ENCODE measurements around the gene TIGIT.
"Not testable (repeated sequence)": the region's sequence is repeated elsewhere in the genome, so short reads cannot be mapped to it uniquely, and the experiment has no call there.

The TIGIT gene

GRCh38 chr3:114293838-114294535, at the start of gene TIGIT:
TSS of gene TIGIT (plus strand) at chr3:114294028. CDS start at chr3:114294062, 34 bp downstream.
- DNase-seq (ENCODE audit: insufficient read length, low spot score) (no peak), FAIRE-seq (no peak)

GRCh38 chr3:114252954-114253353, 40.9 kb upstream of the TIGIT start:
- FAIRE-seq = no peak
- DNase-seq (ENCODE audit: insufficient read length, low spot score) = no peak

DNA sequence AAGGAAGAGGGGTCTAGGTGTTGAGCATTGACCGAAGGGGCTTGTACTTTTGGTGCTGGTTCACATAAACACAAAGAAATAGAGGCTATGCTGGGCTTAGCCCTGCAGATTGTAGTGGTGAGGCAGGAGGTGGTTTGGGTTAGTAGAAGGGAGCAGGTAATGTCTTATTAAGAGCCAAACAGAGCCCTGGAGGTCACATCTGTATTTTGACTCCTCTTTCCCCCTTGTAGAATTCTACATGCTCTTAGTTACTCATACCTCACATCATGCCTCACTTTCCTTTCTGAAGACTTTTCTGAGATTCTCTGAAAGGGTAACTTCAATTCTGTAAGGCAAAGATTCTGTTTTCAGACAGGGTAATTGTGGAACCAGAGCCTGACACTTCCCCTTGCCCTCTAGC, 40.3 kb upstream of the TIGIT start:
- FAIRE-seq = no peak
- no peak for DNase-seq (ENCODE audit: insufficient read length, low spot score)

DNA sequence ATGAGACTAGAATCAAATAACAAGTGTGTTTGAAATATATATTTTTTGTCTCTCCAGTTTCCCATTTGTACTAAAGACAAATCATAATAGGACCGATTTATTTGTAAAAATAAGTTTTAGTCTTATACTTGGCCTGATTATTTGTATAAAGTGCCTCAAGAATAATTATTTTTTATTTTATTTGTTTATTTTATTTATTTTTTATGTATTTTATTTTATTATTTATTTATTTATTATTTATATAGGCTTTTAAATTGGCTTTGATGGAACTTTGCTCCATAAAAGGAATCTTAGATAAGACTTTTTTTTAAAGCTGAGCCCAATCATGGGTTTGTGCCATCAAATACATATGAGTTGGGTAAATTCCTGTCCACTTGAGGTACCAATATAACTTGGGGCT, 34.3 kb upstream of the TIGIT start:
- no peak for FAIRE-seq

GRCh38 chr3:114260152-114260551, 33.7 kb upstream of the TIGIT start:
- FAIRE-seq (no peak), DNase-seq (ENCODE audit: insufficient read length, low spot score) (no peak)

More for the DNA sequence above, 34.3 kb upstream of the TIGIT start:
- no peak for DNase-seq (ENCODE audit: insufficient read length, low spot score)

DNA sequence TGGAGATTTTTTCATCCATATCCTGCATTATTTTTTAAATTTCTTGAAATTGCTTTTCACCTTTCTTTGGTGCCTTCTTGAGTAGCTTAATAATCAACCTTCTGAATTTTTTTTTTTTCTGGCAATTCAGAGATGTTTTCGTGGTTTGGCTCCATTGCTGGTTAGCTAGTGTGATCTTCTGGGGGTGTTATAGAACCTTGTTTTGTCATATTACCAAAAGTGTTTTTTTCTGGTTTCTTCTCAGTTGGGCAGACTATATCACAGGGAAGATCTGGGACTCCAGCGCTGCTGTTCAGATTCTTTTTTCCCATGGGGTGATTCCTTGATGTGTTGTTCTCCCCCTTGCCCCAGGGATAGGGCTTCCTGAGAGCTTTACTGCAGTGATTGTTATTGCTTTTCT, 23.8 kb upstream of the TIGIT start:
- DNase-seq (ENCODE audit: insufficient read length, low spot score) = no peak
- no peak for FAIRE-seq

DNA sequence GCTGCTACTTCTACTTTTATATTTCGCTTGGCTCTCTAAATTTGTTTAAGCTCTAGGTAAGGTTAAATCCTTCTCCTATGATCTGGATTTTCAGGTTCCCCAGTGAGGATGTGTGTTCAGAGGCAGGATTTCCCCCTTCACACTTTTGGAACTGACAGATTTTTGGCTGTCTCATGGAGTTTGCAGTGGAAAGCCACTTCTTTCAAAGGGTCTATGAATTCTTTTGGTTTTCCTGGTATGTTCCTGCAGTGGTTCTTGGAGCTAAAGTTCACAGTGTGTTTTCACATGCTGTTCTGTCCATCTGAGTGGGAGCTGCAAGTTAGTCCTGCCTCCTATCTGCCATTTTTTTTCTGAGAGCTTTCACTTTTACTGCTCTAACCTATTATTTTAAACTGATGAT, 21.6 kb upstream of the TIGIT start:
- no peak for FAIRE-seq
- no peak for DNase-seq (ENCODE audit: insufficient read length, low spot score)

DNA sequence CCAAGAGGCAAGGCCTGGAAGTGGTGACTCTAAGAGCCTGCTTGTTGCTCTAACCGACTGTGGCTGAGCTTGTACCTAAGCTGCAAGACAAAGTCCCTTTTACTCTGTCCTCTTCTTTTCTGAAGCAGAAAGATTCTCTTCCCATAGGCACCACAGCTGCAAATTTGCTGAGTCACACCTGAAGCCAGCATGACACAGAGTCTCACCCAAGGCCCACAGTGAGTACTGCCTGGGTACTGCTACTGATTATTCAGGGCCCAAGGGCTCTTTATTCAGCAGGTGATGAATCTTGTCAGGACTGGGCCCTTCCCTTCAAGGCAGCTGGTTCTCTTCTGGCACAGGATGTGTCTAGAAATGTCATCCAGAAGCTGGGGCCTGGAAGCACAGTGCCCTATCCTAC, 18.9 kb upstream of the TIGIT start:
- DNase-seq (ENCODE audit: insufficient read length, low spot score) (no peak), FAIRE-seq (no peak)

DNA sequence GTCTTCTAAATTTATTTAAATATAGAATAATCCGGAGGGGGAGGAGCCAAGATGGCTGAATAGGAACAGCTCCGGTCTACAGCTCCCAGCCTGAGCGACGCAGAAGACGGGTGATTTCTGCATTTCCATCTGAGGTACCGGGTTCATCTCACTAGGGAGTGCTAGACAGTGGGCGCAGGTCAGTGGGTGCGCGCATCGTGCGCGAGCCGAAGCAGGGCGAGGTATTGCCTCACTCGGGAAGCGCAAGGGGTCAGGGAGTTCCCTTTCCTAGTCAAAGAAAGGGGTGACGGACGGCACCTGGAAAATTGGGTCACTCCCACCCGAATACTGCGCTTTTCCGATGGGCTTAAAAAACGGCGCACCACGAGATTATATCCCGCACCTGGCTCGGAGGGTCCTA, 17.0 kb upstream of the TIGIT start:
- not testable (repeated sequence) for FAIRE-seq; DNase-seq (ENCODE audit: insufficient read length, low spot score)

DNA sequence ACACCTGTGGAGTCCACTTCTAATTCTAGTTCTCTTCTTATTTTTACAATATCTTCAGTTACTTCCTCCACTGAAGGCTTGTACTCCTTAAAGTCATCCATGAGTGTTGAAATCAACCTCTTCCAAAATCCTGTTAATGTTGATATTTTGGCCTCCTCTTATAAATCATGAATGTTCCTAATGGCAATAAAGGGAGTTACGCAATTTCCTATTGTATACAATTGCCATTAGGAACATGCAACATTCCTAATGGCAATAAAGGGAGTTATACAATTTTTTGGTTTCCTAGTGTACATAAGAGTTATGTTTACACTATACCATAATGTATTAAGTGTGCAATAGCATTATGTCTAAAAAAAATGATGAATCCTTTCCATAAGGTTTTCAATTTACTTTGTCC, 9.2 kb upstream of the TIGIT start:
- DNase-seq (ENCODE audit: insufficient read length, low spot score) (no peak), FAIRE-seq (no peak)

GRCh38 chr3:114285648-114286230, 8.1 kb upstream of the TIGIT start:
- FAIRE-seq = no peak
- no peak for DNase-seq (ENCODE audit: insufficient read length, low spot score)

GRCh38 chr3:114286266-114286665, 7.6 kb upstream of the TIGIT start:
- DNase-seq (ENCODE audit: insufficient read length, low spot score) = no peak
- no peak for FAIRE-seq

- DNase-seq (ENCODE audit: insufficient read length, low spot score) = peak; percentile 58
- peak; percentile 93 for FAIRE-seq
Observed at GRCh38 chr3:114290911-114291901, 2.6 kb upstream of the TIGIT start.

- FAIRE-seq = no peak
- DNase-seq (ENCODE audit: insufficient read length, low spot score) = no peak
Observed at GRCh38 chr3:114294940-114295480, 1.2 kb downstream of the TIGIT start.

DNA sequence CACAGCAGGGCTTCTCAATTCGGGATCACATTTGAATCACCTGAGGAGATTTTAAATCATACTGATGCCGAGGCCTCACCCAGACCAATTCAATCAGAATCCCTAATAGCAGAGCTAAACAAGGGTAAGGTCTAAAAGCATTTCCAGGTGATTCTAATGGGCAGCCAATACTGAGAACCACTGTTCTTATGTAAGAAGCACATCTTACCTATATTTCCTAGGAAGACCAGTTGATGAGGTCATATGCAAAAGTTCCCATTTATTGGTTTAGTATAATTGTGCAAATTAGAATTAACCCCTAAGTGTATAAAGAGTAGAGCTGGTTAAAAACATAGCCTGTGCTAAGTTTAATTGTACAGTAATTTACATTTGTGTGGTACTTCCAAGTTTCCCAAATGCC, 2.1 kb downstream of the TIGIT start:
- no peak for DNase-seq (ENCODE audit: insufficient read length, low spot score)
- no peak for FAIRE-seq

DNA sequence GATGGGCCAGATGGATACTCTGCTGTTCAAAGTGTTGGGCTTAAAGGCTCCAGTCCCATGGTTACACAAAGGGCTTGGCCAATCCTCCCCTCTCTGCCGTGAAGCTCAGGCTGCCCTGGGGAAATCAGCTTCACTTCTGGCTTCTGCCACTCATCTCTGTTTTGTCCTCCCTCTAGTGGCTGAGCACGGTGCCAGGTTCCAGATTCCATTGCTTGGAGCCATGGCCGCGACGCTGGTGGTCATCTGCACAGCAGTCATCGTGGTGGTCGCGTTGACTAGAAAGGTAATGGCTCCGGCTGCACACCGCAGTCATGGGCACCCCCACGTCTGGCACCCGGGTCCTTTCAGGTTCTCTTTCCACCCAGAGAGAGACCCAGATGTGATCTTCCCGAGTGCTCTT, 5.6 kb downstream of the TIGIT start:
- DNase-seq (ENCODE audit: insufficient read length, low spot score) (no peak), FAIRE-seq (no peak)

GRCh38 chr3:114299941-114300624, 6.3 kb downstream of the TIGIT start:
- DNase-seq (ENCODE audit: insufficient read length, low spot score) = no peak
- no peak for FAIRE-seq

- FAIRE-seq (peak; percentile 95), DNase-seq (ENCODE audit: insufficient read length, low spot score) (no peak)
Observed at GRCh38 chr3:114307222-114307830, 13.5 kb downstream of the TIGIT start.

GRCh38 chr3:114307832-114308231, 14.0 kb downstream of the TIGIT start:
- no peak for DNase-seq (ENCODE audit: insufficient read length, low spot score)
- FAIRE-seq = no peak

GRCh38 chr3:114308377-114308776, 14.5 kb downstream of the TIGIT start:
- DNase-seq (ENCODE audit: insufficient read length, low spot score) (no peak), FAIRE-seq (peak; percentile 63)
